Medulla oblongata (tissue), 1 donor: ENCODE data around the gene NKAPL.

Source experiments
- DNase-seq: peaks from one replicate; pipeline ENCODE4 v3.0.0-alpha.2; 2015; ENCODE audit errors: extremely low spot score

Gene NKAPL

GRCh38 chr6:28245206-28245941, 13.7 kb upstream of the NKAPL start:
- DNase-seq: no peak

- DNase-seq: no peak
Measured at GRCh38 chr6:28248916-28249315, 10.2 kb upstream of the NKAPL start.

- no peak for DNase-seq
Measured at GRCh38 chr6:28250747-28251146, 8.3 kb upstream of the NKAPL start.

- no peak for DNase-seq
Measured at GRCh38 chr6:28251661-28252008, 7.5 kb upstream of the NKAPL start.

GRCh38 chr6:28252009-28252975, 6.8 kb upstream of the NKAPL start, which contains the start of gene ZKSCAN4:
TSS of gene ZKSCAN4 (minus strand) at chr6:28252269. CDS start at chr6:28251980, 289 bp downstream.
- DNase-seq: peak; percentile 86

GRCh38 chr6:28254121-28254519, 5.0 kb upstream of the NKAPL start:
- no peak for DNase-seq

- DNase-seq: no peak
Measured at GRCh38 chr6:28257042-28257441, 2.1 kb upstream of the NKAPL start.

- DNase-seq: no peak
Measured at GRCh38 chr6:28263922-28264321, 4.8 kb downstream of the NKAPL start.

- DNase-seq: no peak
Measured at GRCh38 chr6:28264834-28265401, 5.8 kb downstream of the NKAPL start.

- DNase-seq: no peak
Measured at GRCh38 chr6:28266563-28266961, 7.5 kb downstream of the NKAPL start.

GRCh38 chr6:28266962-28267694, 8.0 kb downstream of the NKAPL start, which contains the start of gene ZSCAN26:
TSS of gene ZSCAN26 (plus strand) at chr6:28267143. CDS start at chr6:28271920, 4,777 bp downstream.
- peak; percentile 91 for DNase-seq

GRCh38 chr6:28267695-28268059, 8.6 kb downstream of the NKAPL start:
- no peak for DNase-seq

- DNase-seq: no peak
Measured at GRCh38 chr6:28269492-28269891, 10.4 kb downstream of the NKAPL start.

GRCh38 chr6:28274888-28275287, 15.8 kb downstream of the NKAPL start:
- no peak for DNase-seq

GRCh38 chr6:28277746-28278145, 18.6 kb downstream of the NKAPL start:
- DNase-seq: no peak

- DNase-seq: no peak
Measured at GRCh38 chr6:28280595-28281287, 21.6 kb downstream of the NKAPL start.

GRCh38 chr6:28281288-28282064, 22.4 kb downstream of the NKAPL start, which contains the start of gene PGBD1:
TSS of gene PGBD1 (plus strand) at chr6:28281572. CDS start at chr6:28283814, 2,242 bp downstream.
- DNase-seq: peak; percentile 50

GRCh38 chr6:28282926-28283325, 23.8 kb downstream of the NKAPL start:
- DNase-seq: no peak

- DNase-seq: no peak
Measured at GRCh38 chr6:28291573-28291972, 32.5 kb downstream of the NKAPL start.

GRCh38 chr6:28295326-28295725, 36.2 kb downstream of the NKAPL start:
- DNase-seq: no peak
